Anterior cingulate cortex (tissue), 58 donors: ENCODE data around the gene FAM81A.
"Not testable (repeated sequence)": the region's sequence is repeated elsewhere in the genome, so short reads cannot be mapped to it uniquely, and the experiment has no call there.

Source experiments
- DNase-seq, 58 donors: peaks; one replicate each; lab custom pipeline; 2025; lab: John Stamatoyannopoulos, UW

Gene FAM81A

DNA sequence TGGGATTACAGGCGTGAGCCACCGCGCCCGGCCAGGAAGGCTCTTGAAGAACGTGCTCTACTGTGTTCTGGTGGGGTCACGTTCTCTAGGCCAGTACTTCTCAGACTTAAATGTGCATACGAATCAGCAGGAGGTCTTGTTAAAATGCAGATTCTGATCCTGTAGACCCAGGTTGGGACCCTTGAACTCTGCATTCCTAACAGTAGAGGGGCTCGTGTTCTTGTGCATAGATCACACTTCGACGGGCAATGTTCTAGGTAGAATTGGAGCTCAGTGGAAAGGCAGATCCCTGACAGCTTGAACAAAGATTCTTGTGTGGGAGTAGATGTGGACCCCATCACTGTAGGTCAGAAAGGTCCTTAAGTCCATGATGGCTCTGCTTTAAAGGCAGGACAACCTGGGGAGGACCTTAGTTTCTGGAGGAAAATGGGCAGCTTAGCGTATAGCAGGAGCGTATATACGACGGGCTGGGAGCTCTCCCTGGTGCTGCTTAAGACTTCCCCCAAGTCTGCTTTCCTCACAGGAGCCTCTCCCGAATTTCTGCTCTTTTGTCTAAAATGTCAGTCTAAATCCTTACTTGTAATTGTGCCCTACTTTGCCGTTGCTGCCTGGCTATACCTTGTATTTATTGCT lies 16.9 kb upstream of the FAM81A start:
- no peak for DNase-seq

DNA sequence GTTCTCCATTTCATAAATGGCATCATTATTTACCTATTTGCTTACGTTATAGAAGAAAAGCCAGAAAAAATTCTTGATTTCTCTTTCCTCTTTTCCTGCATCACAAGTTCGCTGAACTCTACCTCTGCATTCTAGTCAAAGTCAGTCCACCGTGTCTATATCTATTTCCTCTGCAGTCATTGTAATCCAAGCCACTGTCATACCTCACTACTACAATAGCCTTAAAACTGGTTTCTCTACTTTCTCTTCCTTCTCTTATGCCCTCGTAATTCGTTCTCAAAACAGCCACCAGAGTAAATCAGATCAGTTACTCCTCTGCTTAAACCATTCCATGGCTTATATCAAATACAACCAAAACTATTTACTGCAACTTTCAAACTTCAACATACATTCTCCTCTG lies 13.4 kb upstream of the FAM81A start:
- no peak for DNase-seq

DNA sequence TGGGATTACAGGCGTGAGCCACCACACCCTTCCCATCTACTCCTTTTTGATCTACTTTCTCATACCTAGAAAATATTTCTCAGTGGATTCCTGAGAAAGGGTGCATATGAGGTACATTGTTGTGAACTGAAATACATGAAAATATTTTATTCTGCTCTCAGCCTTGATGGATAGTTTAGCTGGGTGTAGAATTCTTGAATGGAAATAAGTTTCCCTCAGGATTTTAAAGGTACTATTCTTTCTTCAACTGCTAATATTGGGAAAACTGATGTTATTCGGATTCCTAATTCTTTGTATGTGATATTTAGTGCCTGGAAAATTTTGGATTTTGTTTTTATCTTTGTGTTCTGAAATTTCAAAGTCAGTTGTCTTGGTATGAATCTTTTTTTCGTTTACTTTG lies 9.1 kb upstream of the FAM81A start:
- not testable (repeated sequence) for DNase-seq

DNA sequence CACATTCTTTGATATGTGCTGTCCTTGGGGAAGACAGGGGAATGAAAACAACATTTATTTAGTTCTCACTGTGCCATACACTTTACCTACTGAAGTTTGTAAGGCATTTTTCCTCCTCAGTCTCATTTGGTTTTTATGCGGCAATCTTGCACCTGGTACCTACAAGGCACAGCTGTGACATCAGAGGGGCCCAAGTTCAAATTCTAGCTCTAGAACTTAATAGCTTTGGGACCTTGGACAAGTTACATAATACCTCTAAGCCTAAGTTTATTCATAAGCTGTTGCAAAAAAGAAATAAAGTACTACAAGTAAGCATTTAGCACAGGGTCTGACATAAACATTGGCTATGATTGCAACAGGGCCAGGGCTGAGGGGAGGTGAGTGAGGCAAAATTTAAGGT lies 5.6 kb upstream of the FAM81A start:
- no peak for DNase-seq

DNA sequence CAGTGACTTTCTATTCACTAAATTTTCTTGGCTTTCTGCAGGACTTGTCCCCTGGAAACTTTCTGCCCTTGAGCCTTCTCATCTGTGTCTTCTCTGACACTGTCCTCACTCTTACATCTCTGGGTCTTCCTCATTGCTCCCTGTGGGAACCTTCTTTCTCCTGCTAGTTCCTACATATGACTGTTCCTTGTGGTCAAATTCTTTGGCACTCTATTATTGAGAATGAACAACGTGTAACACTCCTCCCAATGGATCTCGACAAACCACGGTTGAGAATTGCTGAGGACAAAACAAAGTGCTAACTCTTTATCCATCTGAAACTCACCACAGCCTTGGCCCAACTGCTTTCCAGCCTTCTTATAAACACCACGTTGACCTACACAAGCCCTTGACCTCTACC lies 3.5 kb upstream of the FAM81A start:
- DNase-seq, result no peak

DNA sequence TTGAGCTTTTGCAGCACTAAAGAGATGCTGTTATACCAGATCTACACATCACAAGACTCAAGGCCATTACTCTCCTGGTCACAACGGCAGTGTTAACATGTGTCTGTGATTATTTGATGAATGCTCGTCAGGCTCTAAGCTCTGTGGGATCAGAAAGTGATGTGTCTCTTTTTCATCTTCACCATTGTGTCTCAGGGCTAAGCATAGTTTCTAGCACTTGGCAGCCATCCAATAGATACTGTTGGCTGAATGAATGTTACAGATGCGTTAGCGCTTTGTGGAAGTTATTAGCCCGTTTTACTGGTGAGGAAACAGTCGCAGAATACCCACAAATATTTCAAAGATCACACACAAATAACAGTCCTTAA lies 1.2 kb upstream of the FAM81A start:
- DNase-seq, result peak in 3 of 58 donors; percentile 10 to 29 (median 18)

DNA sequence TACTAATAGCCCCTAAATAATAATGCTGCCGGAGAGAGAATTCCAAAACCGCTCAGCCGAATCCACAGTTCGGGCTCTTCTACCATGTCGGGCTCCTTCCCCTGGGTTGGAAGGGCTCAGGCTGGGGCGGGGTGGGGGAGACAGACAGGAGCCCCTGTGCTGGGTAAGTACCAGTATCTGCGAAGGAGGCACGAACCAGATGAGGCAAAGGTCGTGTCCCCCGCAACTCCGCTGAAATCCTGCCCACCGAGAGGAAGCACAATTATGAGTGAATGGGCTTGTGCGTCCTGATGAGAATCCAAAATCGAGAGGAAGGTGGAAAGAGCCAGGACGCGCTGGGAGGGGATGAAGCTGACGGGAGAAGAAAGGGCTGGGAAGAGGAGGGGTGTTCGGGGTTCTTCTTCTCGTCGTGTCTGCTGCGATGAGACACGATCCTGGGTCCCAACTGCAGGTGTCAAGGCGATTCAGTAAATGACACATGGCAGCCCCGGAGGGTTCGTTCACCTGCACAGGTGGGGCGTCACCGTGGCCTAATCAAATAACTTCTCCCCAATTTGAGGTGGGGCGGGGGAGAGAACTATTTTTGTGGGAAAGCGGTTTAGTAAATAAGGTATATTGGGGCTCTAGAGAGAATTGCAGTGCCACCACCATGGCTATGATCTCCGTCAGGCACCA lies 707 bp upstream of the FAM81A start:
- DNase-seq, result peak in 11 of 58 donors; percentile 15 to 61 (median 26)

DNA sequence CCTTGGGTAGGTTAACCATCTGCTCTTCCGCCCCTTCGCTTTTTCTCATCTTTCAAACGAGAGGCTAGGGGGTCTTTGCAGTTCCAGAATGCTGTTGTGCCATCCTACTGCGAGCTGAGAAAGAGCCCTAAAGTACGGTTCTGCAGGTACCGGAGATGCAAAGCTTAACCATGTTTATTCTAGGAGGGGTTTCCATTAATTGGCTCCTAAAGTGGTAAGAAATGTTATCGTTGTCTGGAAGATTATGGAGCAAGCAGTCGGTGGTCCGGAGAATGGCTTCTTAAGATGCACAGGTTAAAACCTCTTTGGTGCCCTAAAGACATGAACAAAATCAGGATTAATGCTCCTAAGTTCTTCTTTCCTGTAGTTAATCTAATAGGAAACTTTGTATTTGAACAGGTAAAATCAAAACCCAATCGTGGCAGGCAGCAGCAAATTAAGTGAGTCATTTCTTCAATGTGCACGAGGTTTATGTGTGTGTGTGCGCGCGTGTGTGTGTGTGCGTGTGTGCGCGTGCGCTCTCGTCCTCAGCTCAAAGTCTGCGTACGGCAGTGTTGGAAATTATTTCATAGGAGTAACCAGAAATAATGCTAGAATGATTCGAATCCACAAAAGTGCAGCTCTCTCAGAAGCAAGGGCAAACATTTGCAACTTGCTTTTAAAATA lies 772 bp downstream of the FAM81A start:
- DNase-seq, result peak in 19 of 58 donors; percentile 2 to 51 (median 18)

DNA sequence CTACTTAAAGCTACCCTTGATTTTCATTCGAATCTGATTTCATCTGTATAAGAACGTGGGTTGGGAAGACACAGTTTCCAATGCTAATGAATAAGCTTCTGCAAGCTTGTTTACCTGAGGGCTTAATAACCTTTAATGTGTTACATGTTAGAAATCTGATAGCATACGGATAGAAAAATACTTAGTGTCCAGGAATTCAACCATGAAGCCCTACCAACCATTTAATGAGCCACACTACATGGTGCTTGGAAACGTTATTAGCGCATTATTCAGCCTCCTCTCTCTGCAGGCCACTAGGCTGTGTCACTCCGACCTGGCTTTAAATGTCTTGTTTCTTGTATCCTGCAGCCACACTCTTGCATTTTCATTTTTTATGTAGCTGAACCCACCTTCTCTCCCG lies 1.6 kb downstream of the FAM81A start:
- DNase-seq, result no peak

DNA sequence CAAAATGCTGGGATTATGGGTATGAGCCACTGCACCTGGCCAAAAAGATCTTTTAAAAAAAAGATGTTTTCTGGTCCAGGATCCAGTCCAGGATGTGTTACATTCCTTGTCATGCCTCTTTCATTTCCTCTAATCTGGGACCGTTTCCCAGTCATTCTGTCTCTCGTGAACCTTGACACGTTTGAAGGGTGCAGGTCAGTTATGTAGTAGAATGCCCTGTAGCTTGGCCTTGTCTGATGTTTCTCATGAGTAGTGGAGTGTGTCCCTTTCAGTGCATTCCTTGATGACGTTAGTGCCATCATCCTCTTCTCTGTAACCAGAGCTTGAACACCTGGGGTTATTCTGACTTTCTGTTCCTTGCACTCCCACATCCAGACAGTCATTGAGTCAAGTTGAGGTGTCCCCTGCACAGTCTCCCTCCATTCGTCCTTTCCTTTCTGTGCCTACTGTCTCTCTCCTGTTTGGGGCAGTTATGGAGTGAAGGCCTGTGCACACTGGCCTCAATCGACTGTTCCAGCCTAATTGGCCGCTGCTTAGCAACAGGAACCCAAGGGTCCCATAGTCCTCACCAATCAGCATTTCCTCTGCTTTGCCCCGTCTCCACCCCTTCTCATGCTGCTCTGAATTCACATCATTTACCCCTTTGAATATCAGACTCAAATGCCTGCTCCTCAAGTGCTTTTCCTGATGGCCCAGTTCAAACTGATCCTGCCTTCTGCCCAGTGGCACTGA lies 5.5 kb downstream of the FAM81A start:
- peak in 1 of 58 donors; percentile 27 for DNase-seq

DNA sequence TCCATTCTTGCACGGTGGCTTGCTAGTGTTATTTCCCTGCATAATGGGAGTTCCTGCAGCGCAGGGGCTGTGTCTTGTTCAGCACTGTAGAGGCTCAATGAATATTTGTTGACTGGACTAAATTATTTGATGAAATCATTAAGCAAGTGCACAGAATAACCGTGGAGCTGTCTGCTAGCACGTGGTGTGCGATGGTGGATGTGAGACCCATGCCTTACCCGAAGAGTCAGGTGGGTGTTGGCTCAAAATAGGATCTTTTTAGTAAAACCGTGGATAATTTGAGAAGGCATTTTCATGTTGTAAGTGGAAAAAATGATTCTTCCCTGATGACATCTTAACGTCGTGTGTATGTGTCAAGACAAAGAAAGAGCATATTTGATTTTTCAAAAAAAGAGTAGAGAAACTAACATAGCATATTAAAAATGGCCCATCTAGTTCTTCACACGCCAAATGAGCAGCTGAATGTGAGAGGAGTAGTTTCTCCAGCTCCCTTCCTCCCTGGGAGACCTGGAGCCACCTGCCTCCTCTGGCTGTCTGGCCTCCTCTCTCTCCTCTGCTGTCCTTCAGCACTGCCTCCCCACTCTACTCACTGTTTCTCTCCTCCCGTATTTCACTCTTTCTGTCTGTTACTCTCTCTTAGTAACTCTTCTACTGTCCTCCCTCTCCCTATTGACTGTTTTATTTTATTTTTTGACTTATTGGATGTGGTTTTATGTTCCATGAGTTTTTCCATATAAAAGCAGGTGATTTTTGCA lies 6.3 kb downstream of the FAM81A start:
- DNase-seq, result peak in 1 of 58 donors; percentile 2

DNA sequence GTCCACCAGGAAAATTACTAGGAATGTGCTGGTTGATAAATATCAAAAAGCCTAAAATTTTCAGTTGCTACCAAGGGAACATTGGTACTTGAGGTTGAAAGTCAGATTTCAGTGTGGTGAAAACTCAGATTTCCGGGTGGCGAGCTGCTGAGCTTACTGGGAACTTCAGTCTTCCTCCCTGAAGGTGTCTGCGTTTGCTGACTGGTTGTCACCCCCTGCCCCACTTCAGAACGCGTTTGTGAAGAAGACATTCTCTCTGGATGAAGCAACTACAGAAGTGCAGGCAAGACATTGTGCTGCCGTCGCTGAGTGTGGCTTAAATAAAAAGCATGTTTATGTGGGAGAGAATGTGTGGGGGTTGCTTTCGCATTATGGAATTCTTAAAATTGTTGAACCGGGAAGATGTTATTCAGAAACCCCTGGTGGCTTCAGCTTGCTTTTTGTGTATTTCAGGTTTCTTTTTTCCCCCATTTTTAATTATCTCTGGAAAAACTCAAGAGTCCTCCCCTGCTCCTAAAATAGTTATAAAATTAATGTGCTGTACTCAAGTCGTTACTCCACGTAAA lies 7.1 kb downstream of the FAM81A start:
- DNase-seq, result no peak

DNA sequence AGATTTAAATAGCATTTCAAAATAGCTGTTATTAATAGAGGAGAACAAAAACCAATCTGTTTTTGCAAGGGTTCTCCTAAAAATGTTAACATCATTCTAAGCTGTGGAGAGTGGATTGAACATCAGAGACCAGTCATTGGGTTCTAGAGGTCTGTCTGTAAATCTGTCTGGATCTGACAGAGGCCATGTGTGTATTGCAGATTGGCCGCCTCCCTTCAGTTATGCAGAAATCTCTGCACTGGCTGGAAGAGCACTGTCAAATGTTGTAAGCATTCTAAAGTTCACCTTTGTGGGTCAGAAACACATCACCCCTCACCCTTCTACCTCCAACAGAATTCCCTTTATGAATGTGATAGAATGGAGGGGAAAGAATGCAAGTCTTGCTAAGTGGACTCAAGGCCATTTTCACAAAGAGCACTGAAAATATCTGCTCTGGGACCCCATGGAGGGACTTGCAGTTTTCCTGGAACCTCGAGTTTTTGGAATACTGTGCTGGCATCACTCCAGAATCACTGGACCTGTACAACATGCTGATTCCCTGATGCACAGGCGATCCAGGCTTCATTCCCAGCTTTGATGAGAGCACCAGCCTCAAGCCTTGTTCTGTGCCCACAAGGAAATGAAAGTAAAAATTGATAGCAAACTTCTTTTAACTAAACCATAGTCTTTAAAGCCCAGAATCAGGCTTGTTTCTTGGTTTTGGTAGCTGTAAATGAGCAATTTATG lies 8.4 kb downstream of the FAM81A start:
- DNase-seq, result no peak

DNA sequence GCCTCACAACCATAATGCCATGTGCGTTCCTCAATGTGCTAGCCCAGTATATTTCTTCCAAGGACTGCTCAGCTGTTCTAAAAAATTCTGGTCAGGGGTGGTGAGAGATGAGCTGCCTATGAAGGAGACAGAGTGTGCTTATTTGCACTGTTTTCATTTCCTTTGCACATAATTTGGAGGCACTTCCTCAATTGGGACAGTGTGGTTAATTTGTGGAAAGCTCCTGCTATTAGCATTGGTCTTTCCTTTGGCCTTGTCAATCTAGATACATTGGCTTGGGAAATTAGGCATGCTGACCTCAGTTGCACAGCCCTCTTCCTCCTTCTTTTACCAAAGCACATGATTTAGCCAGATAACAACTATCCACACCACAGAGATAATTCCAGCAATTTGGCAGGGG lies 9.4 kb downstream of the FAM81A start:
- no peak for DNase-seq

DNA sequence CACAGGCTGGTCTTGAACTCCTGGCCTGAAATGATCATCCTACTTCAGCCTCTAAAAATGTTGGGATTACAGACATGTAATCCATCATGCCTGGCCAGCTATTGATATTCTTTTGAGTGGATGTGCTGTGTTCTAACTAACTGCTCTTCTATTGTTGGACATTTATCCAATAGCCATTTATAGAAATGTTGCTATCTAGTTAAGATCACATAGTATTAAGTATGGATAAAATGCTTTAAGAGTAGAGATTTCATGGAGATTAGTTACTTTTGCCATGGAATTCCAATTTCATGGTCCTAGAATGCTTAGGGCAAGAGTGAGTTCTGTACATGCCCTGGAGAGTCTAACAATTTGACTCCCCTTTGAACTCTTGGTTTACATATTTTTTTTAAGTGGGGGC lies 10.9 kb downstream of the FAM81A start:
- DNase-seq, result no peak

DNA sequence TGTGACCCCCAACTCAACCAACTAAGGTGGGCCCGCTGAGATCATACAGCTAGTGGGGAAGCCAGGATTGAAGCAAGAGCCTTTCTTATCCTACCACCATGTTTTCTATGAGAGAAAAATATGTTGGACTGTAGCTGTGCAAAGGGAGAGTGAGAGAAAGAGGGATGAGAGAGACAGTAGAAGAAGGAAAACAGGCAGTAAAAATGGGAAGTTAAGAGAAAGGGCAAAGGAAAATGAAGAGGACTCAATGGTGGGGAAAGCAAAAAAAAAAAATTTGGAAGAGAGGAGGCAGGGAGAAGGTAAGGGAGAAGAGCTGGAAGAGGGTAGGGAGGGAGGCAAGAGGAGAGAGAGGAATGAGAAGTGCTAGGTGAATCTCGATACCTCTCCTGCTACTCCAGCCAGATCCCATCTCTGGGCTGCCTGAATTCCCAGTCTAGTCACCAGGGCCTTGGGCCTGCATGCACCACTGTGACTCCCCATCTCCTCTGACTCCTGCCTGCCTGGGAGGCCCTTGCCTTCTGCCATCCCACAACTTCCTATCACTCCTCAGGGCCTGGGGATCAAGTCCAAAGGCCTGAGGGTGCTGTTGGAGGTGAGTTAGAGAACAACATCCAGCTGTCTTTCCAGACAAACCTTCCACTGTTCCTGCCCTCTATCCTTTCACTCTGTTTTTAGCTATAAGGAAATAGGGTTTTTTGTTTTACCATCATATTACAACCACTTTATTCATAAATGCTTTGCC lies 15.7 kb downstream of the FAM81A start:
- no peak for DNase-seq

DNA sequence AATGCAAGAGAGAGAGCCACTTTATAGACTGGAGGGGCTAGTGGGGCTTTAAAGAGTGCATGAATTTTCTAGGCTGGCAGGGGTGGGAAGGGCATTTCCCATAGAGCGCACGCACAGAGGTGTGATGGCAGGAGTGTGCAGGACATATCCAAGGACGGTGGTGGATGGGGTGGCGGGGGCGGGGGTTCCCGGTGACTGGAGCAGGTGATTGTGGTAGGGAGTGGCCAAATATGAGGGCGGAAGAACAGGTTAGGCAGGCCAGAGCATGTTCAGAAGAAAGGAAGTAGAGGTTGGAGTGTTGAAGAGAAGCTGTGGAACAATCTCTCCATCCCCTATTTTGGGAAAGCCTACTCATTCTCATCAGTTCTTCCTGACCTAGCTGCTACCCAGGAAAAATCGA lies 18.1 kb downstream of the FAM81A start:
- DNase-seq, result no peak

DNA sequence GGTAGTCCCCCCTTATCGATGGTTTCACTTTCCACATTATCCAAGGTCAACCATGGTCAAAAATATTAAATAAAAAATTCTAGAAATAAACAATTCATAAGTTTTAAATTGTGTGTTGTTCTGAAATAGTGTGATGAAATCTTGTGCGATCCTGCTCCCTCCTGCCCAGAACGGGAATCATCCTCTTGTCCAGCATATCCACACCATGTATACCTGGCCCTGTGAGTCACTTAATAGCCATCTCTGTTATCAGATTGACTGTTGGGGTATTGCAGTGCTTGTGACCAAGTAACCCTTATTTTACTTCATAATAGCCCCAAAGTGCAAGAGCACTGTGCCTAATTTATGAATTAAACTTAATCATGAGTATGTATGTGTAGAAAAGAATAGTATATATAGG lies 19.1 kb downstream of the FAM81A start:
- no peak for DNase-seq

DNA sequence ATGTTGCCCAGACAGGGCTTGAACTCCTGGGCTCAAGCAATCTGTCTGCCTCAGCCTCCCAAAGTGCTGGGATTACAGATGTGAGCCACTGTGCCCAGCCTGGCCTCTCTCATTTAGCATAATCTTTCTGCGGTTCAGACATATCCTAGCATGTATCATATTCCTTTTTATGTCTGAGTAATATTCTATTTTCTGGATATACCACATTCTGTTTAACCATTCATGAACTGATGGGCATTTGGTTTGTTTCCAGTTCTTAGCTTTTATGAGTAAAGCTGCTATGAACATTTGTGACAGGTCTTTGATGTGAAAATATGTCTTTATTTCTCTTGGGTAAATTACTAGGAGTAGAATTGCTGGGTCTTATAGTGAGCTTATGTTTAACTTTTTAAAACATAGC lies 23.5 kb downstream of the FAM81A start:
- DNase-seq, result no peak
